Measurements from ENCODE around the gene CASZ1. TPM values are rescaled to one million over a fixed set of nuclear protein-coding genes. Genes with fewer than 3 reads are reported as not detected.

Gene CASZ1
- total RNA-seq, 6 donors from 2014 or later, result 39.7 to 112 (median 60.8) TPM

- DNase-seq, result no peak
- Histone ChIP-seq H3K27ac (no peak overlapping the region), H3K9me3 (no peaks in the 10 kb centered on the region), H3K4me1 (peaks cover 0 to 6% (median 3%) of the 10 kb centered on the region in 4 donors), H3K36me3 (no peaks in the 10 kb centered on the region), H3K4me3 (no peak overlapping the region), H3K27me3 (no peaks in the 10 kb centered on the region)
- WGBS, 2 donors, result 64 to 77% methylated on average over 6 to 7 of the region's 7 CpGs
- no peak for ATAC-seq (ENCODE audit: low FRiP score in 2 of 2)
- no peak for TF ChIP-seq CTCF (IDR thresholded peaks at IDR 0.05)
- TF ChIP-seq POLR2A (IDR thresholded peaks at IDR 0.05), result no peak
- no peak for TF ChIP-seq EP300 (IDR thresholded peaks at IDR 0.05)
- TF ChIP-seq POLR2AphosphoS5 (IDR thresholded peaks at IDR 0.05), result no peak
Measured at GRCh38 chr1:10808441-10808840, 12.0 kb upstream of the CASZ1 start.

GRCh38 chr1:10806966-10807365, 10.5 kb upstream of the CASZ1 start:
- TF ChIP-seq POLR2A (IDR thresholded peaks at IDR 0.05) (no peak), POLR2AphosphoS5 (IDR thresholded peaks at IDR 0.05) (no peak), EP300 (IDR thresholded peaks at IDR 0.05) (no peak), CTCF (IDR thresholded peaks at IDR 0.05) (no peak)

GRCh38 chr1:10803971-10804820, 7.8 kb upstream of the CASZ1 start:
- Histone ChIP-seq H3K27ac (peak overlapping the region; percentile 62 to 78 (median 64)), H3K4me3 (peak overlapping the region in 1 of 4 donors; percentile 17), H3K27me3 (no peaks in the 10 kb centered on the region), H3K4me1 (peaks cover 0 to 6% (median 3%) of the 10 kb centered on the region in 4 donors), H3K9me3 (no peaks in the 10 kb centered on the region), H3K36me3 (no peaks in the 10 kb centered on the region)
- no peak for TF ChIP-seq EP300 (IDR thresholded peaks at IDR 0.05)
- peak in 1 of 2 donors; percentile 41 for TF ChIP-seq POLR2AphosphoS5 (IDR thresholded peaks at IDR 0.05)
- TF ChIP-seq POLR2A (IDR thresholded peaks at IDR 0.05), result peak in 1 of 4 donors; percentile 29
- peak in 1 of 6 experiments; percentile 3 for TF ChIP-seq CTCF (IDR thresholded peaks at IDR 0.05)
- WGBS, 2 donors, result 55 to 77% methylated on average over 10 to 21 of the region's 21 CpGs
- peak; percentile 58 to 78 for ATAC-seq (ENCODE audit: low FRiP score in 2 of 2)
- peak; percentile 76 to 87 for DNase-seq

More at GRCh38 chr1:10806966-10807365, 10.5 kb upstream of the CASZ1 start:
- H3K9me3 ChIP-seq, result no peaks in the 10 kb centered on the region
- no peak for DNase-seq
- no peak overlapping the region for H3K27ac ChIP-seq
- no peak for ATAC-seq (ENCODE audit: low FRiP score in 2 of 2)
- peaks cover 0 to 6% (median 3%) of the 10 kb centered on the region in 4 donors for H3K4me1 ChIP-seq
- no peak overlapping the region for H3K4me3 ChIP-seq
- no peaks in the 10 kb centered on the region for H3K36me3 ChIP-seq
- H3K27me3 ChIP-seq, result no peaks in the 10 kb centered on the region
- 93 to 94% methylated on average over 5 of the region's 5 CpGs for WGBS, 2 donors

- 63 to 67% methylated on average over 12 of the region's 12 CpGs for WGBS, 2 donors
- H3K36me3 ChIP-seq, result no peaks in the 10 kb centered on the region
- H3K27me3 ChIP-seq, result no peaks in the 10 kb centered on the region
- H3K4me1 ChIP-seq, result peaks cover 0 to 6% (median 3%) of the 10 kb centered on the region in 4 donors
- DNase-seq (no peak), ATAC-seq (ENCODE audit: low FRiP score in 2 of 2) (no peak)
- H3K4me3 ChIP-seq, result no peak overlapping the region
- TF ChIP-seq POLR2A (IDR thresholded peaks at IDR 0.05), result no peak
- TF ChIP-seq EP300 (IDR thresholded peaks at IDR 0.05), result no peak
- no peak for TF ChIP-seq POLR2AphosphoS5 (IDR thresholded peaks at IDR 0.05)
- TF ChIP-seq CTCF (IDR thresholded peaks at IDR 0.05), result no peak
- no peaks in the 10 kb centered on the region for H3K9me3 ChIP-seq
- peak overlapping the region; percentile 48 to 63 (median 60) for H3K27ac ChIP-seq
Measured at GRCh38 chr1:10802944-10803715, 6.7 kb upstream of the CASZ1 start.
